Measurements from ENCODE around the gene CCDC149.

DNA sequence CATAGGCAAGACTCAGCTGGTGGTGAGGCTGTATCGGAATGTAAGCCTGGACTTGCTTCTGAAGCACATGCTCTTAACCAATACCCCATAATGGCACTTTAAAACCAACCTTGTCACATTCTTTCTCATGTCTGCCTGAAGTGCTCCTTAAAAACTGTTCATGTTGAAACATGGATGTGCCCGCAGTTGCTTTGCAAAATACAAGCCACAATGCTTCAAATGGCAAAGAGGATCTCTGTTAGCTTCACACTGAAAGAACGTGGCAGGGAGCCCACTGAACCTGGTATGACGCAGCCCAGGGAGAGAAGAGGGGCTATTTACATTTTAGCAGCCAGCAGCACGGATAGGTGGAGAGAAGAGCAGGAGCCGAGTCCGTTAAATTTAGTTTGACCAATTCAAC lies 88.1 kb downstream of the CCDC149 start:
- TF ChIP-seq EZH2 (IDR thresholded peaks at IDR 0.05): no peak
- no peak for TF ChIP-seq POLR2AphosphoS5 (IDR thresholded peaks at IDR 0.05; ENCODE audit: borderline replicate concordance, low read depth, low read length)

Measured in SK-N-MC (cell line).